ENCODE results near the gene CFAP73.
A peak's percentile ranks its signal among the peaks of the same experiment; 100 is the strongest.

CFAP73 gene

GRCh38 chr12:113173081-113173698, 23.7 kb downstream of the CFAP73 start:
- peaks cover 73% of the 10 kb centered on the region for H3K36me3 Mint-ChIP-seq (ENCODE audit: low read depth)
- peaks cover 4% of the 10 kb centered on the region for H3K27me3 Mint-ChIP-seq (ENCODE audit: low read depth)
- peak overlapping the region in 1 of 3 experiments; percentile 38 for H3K27ac Mint-ChIP-seq
- TF ChIP-seq CTCF (IDR thresholded peaks at IDR 0.05; ENCODE audit: unreplicated experiment in 3 of 3), result no peak
- no peak overlapping the region for H3K4me3 Mint-ChIP-seq
- H3K9me3 Mint-ChIP-seq, result peaks cover 6% of the 10 kb centered on the region
- peaks cover 3% of the 10 kb centered on the region for H3K4me1 Mint-ChIP-seq

- Mint-ChIP-seq H3K4me1 (peaks cover 3% of the 10 kb centered on the region), H3K27ac (peak overlapping the region in 1 of 3 experiments; percentile 36), H3K4me3 (no peak overlapping the region), H3K27me3 (ENCODE audit: low read depth) (peaks cover 4% of the 10 kb centered on the region), H3K36me3 (ENCODE audit: low read depth) (peaks cover 85% of the 10 kb centered on the region), H3K9me3 (peaks cover 6% of the 10 kb centered on the region)
- peak; percentile 98 to 99 (median 99) for TF ChIP-seq CTCF (IDR thresholded peaks at IDR 0.05; ENCODE audit: unreplicated experiment in 3 of 3)
These were observed 25.2 kb downstream of the CFAP73 start for GRCh38 chr12:113174461-113175384.

DNA sequence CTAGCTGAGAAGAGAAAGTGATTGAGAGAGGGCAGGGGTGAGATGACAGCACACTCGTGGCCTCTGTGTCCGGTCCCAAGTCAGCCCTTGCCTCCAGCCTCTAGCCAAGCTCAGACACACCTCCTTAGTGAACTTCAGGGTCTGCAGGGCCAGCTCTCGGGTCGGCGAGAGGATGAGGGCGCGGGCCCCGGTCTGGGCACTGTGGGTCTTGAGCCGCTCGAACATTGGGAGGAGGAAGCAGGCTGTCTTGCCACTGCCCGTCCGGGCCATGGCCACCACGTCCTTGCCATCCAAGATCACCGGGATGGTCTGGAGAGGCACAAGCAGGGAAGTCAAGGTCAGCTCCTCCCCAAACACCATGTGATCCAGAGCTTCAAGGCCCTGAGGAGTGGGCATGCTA, 29.5 kb downstream of the CFAP73 start:
- H3K27me3 Mint-ChIP-seq (ENCODE audit: low read depth), result peaks cover 4% of the 10 kb centered on the region

DNA sequence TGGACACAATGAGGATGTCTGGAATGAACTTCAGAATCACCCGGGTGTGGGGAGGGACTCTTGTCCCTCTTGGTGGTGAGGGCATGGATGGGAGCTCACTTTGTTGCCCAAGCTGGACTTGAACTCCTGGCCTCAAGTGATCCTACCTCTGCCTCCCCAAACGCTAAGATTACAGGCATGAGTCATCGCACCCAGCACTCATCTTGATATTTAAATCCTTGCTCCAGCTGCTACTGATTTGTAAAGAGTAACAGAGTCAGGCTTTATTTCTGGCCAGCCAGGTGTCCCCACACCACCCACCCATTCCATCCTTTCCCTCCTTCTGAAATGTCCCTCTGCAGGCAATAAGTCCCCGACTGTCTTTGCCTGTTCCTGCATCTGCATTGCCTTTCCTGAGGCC, 30.8 kb downstream of the CFAP73 start:
- peaks cover 61% of the 10 kb centered on the region for H3K36me3 Mint-ChIP-seq (ENCODE audit: low read depth)
- peaks cover 6% of the 10 kb centered on the region for H3K9me3 Mint-ChIP-seq
- TF ChIP-seq CTCF (IDR thresholded peaks at IDR 0.05; ENCODE audit: unreplicated experiment in 3 of 3), result no peak
- no peak overlapping the region for H3K27ac Mint-ChIP-seq
- H3K27me3 Mint-ChIP-seq (ENCODE audit: low read depth), result peaks cover 4% of the 10 kb centered on the region
- no peak overlapping the region for H3K4me3 Mint-ChIP-seq
- peaks cover 4% of the 10 kb centered on the region for H3K4me1 Mint-ChIP-seq

More for the DNA sequence above, 29.5 kb downstream of the CFAP73 start:
- TF ChIP-seq CTCF (IDR thresholded peaks at IDR 0.05; ENCODE audit: unreplicated experiment in 3 of 3), result no peak
- no peak overlapping the region for H3K27ac Mint-ChIP-seq
- H3K4me3 Mint-ChIP-seq, result no peak overlapping the region
- H3K4me1 Mint-ChIP-seq, result no peaks in the 10 kb centered on the region
- H3K9me3 Mint-ChIP-seq, result peaks cover 6% of the 10 kb centered on the region
- H3K36me3 Mint-ChIP-seq (ENCODE audit: low read depth), result peaks cover 69% of the 10 kb centered on the region

- Mint-ChIP-seq H3K4me1 (peaks cover 12% of the 10 kb centered on the region), H3K27me3 (ENCODE audit: low read depth) (peaks cover 4% of the 10 kb centered on the region), H3K4me3 (peak overlapping the region in 2 of 3 experiments; percentile 32 to 71), H3K36me3 (ENCODE audit: low read depth) (peaks cover 52% of the 10 kb centered on the region), H3K27ac (no peak overlapping the region), H3K9me3 (peaks cover 6% of the 10 kb centered on the region)
- TF ChIP-seq CTCF (IDR thresholded peaks at IDR 0.05; ENCODE audit: unreplicated experiment in 3 of 3), result no peak
These were observed 32.5 kb downstream of the CFAP73 start for GRCh38 chr12:113181975-113182374.
